GM19372 (cell line): ENCODE results near the gene XRCC2.
"Not testable (repeated sequence)": the region's sequence is repeated elsewhere in the genome, so short reads cannot be mapped to it uniquely, and the experiment has no call there.

Experiments
- ATAC-seq: cut with Tn5 transposase; IDR thresholded peaks from one replicate; pipeline ENCODE4 v1.9.1; 2021; ENCODE audit warnings: mild to moderate bottlenecking, low read depth, moderate library complexity; ENCODE audit not compliant: unreplicated experiment

XRCC2 gene

DNA sequence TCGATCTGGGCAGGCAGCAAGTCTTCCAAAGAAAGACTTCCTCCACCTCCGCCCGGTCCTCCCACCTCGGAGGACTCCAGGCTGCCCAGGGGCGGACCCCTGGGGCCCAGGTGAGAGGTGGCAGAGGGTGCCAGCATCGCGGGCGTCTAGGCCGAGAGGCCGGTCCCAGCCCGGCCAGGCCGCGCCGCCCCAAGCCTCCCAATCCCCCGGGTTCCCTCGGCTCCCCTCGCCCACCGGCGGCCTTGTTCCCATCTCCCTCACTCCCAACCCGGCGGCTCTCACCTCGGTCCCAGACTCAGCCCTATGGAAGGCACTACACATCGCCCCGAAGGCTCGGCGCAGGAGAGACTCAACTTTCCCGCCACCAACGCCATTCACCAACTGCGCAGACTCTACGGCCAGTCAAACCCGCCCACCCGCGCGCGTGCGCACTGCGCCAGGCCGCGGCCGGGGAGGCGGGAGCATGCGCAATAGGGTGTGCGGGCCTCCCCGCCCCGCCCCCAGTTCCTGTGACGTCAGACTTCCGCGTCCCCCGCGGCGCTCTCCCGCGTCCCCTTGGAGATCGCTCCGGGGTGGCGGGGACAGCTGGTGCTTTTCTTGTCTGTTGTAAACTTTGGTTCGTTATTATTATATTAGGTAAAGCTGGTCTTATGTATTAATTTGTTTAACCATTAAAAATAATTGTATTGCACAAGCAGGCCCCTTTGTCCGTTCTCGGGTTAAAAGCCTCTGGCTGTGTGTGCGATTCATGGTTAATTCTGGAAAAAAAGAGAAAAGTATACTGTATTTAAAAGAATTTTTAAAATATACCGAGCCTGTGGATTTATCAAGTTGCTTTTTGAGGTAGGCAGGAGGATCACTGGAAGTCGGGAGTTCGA, at the start of gene XRCC2:
TSS of gene XRCC2 (minus strand) at position 383 of the 878 bp plus-strand sequence. CDS start at position 321, 62 bp downstream.
- peak; percentile 91 for ATAC-seq

DNA sequence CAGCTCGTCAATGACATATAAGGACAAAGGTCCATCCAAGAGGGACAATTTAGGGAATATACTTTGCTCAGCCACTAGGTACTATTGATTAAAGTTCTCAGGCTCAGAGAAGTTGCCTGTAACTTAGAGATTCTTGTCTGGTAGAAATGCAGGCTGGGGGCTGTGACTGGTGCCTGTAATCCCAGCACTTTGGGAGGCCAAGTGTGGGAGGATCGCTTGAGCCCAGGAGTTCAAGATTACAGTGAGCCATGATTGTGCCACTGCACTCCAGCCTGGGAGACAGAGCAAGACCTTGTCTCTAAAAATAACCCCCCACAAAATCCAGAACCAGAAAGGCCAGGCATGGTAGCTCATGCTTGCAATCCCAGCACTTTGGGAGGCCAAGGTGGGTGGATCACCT, 47.4 kb upstream of the XRCC2 start:
- no peak for ATAC-seq

DNA sequence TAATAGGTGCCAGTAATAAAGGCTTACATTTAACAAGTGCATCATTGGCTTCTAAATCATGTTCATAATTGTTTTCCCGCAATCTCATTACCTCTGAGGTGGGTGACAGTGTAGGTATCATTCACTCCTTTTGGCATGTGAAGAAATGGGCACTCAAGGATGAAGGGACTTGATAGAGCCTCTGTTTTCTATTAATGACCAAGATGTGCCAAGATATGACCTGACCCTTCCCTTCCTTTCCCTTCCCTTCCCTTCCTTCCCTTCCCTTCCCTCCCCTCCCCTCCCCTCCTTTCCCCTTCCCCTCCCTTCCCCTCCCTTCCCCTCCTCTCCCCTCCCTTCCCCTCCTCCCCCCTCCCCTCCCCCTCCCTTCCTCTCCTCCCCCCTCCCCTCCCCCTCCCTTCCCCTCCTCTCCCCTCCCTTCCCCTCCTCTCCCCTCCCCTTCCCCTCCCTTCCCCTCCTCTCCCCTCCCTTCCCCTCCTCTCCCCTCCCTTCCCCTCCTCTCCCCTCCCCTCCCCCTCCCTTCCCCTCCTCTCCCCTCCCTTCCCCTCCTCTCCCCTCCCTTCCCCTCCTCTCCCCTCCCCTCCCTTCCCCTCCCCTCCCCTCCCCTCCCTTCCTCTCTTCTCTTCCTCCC, 36.6 kb upstream of the XRCC2 start:
- not testable (repeated sequence) for ATAC-seq

DNA sequence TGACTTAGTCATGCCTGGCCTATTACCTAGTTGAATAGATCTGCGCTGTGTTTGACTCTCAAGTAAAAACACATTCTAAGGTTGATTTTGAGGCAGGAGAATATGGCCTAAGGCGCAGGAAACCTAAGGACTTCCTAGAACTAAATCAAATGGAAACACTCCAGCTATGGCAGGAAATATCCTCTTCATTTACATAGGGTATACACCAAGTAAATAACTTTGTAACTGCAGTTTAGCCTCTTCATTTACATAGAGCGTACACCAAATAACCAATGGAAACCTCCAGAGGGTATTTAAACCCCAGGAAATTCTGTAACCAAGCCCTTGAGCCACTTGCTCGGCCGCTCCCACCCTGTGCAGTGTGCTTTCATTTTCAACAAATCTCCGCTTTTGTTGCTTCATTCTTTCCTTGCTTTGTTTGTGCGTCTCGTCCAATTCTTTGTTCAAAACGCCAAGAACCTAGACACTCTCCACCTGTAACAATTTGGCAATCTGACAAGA, 35.6 kb upstream of the XRCC2 start:
- ATAC-seq: no peak

DNA sequence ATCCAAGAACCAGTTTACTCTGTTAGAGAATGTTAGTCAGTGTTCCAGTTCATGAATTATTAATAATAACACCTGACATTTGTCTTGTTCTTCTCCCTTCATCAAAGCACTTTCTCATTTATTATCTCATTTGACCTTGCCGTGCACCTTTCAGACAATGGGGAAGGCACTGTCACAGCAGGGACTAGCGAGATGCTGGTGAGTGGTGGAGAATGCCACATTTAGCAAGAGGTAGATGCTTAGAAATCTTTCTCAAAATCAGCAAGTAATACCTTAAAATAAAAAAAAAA, 34.2 kb upstream of the XRCC2 start:
- ATAC-seq: no peak

DNA sequence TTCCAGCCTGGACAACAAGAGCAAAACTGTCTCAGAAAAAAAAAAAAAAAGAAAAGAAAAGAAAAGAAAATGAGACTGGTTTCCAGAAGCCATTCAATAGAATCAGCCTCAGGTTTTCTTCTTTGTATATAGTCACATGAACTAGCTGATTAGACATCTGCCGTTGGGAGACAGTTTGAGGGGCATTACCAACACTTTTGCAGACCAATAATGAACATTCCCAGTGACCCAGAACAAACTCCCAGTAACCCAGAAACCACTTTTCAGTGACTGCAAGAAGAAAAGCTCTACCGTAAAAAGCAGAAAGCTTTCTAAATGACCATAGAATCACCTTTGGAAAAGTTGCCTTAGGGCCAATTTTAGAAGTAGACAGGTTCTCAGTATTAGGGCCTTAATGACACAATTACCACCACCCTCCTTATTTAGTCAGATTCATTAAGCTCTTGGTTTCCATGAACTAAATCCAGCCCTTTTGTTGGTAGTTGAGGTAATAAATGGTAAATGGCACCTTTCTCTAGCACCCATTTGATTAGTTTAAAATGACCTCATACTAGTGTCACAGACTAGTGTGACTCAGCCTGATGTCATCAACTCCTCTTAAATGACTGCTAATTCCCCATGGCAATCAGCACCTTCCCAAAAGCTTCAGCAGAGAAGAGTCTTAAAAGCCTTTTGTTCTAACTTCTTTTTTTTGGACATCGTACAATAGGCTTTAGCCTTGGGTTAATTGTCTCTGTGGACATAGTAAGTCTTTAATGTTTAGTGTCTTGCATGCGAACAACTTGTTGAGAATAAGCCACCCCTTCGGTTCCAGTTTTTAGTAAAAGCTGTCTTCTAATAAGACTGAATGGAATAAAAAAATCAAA, 33.6 kb upstream of the XRCC2 start:
- no peak for ATAC-seq

DNA sequence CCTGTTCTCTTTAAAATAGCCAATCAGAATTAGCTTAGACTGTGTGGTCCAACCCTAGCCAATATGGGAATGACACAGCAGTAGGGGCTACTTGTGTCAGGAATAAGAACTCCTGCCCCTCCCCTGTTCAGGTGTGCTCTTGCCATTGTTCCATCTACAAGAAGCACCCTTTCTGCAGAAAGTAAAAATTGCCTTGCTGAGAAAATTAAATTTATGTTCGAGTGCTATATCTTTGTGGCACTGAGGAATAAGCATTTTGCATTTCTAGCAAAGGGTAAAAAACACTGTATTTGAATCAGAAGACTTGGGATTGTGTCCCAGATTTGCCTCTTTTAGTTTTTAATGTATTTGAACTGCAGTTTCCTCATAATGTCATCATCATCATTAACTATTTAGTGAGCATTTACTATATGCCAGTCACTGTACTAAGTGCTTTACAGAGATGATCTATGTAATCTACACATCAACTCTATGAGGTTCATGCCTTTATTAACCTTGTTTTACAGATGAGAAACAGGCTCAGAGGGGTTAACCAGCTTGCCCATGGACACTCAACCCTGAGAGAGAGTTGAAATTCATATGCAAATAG, 28.9 kb upstream of the XRCC2 start:
- no peak for ATAC-seq

DNA sequence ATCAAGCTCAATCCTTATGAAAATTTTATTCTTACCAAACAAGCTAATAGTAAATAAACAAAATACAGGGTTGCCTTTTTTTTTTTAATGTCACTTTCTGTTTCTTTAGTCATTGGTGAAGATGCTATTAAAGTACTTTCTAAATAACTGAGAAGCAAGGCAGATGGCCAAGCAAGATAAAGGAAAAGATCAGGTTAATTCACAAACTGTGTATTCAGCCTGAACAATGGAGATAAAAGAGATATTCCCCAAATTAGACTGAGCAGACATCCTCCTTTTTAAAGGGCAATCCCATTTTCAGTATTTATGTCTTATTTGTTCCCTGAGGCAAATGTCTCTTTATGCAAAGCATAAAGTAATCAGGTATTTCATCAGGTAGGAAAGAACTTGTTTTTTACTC, 23.1 kb upstream of the XRCC2 start:
- ATAC-seq: no peak

DNA sequence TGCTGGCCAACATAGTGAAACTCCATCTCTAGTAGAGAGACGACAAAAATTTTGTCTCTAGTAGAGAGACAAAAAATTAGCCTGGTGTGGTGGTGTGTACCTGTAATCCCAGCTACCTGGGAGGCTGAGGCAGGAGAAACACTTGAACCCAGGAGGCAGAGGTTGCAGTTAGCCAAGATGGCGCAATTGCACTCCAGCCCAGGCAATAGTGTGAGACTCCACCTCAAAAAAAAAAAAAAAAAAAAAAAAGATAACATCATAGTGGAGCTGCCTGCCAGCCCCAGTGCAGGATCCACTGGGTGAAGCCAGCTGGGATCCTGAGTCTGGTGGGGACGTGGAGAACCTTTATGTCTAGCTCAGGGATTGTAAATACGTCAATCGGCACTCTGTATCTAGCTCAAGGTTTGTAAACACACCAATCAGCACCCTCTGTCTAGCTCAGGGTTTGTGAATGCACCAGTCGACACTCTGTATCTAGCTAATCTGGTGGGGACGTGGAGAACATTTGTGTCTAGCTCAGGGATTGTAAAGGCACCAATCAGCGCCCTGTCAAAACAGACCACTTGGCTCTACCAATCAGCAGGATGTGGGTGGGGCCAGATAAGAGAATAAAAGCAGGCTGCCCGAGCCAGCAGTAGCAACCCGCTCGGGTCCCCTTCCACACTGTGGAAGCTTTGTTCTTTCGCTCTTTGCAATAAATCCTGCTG, 21.5 kb upstream of the XRCC2 start:
- ATAC-seq: not testable (repeated sequence)

DNA sequence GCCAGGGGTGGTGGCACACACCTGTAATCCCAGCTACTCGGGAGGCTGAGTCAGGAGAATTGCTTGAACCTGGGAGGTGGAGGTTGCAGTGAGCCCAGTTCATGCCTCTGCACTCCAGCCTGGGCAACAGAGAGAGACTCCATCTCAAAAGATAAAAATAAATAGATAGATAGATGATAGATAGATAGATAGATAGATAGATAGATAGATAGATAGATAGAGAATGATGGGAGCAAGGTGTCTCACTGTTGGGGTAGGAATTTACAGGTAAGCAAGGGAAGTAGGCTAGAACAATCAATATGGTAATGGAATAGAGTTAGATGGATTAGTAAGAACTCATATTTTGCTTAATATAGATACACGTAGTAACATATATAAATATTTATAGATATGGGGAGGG, 16.3 kb upstream of the XRCC2 start:
- ATAC-seq: not testable (repeated sequence)

DNA sequence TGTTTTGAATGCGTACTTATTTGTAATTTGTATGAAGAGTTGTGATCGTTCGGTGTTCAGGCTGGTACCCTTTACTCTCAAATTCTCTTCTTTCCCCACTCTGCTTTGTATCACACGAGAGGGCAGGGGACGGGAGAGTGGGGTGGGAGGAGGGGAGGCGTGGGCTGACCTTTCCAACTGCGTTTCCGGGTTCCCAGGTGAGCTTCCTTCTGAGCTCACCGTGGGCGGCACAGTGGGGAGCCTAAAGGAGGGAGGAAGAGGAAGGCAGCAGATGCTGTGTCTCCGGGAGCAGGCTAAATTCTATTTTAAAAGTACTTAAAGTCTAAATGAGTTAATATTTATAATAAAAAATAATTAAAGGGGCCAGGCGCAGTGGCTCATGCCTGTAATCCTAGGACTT, 7.4 kb upstream of the XRCC2 start:
- ATAC-seq: no peak

DNA sequence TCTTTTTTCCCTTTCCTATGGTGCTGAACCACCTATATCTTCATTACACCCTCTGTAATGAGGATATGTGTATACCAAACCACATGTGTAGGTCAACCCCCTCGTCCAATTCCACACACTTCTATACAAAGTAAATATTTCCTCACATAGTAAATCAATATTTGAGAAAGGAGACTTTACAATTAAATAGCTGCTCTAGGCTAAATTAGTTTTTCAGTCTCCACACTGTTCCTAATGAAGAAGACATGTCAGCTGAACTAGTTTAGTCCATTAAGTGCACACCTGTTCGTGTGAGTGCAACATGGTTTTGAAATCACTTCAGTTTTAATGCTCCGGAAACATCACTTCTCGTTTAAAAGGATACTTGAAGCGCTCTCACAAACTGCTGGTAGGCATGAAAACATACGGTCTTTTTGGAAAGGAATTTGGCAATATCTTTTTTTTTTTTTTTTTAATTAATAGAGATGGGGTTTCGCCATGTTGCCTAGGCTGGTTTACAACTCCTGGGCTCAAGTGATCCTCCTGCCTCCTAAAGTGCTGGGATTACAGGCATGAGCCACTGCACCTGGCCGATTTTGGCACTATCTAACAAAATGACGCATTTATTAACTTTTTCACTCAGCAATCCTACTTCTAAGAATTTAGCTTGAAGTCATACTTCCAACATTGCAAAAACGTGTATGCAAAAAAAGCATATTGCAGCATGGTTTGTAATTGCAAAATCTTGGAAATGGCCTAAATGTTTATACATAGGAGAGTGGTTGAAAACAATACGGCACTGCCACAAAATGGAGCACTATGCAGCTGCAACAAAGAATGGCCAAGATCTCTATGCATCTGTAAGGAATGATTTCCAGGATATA, 2.1 kb upstream of the XRCC2 start:
- ATAC-seq: no peak

DNA sequence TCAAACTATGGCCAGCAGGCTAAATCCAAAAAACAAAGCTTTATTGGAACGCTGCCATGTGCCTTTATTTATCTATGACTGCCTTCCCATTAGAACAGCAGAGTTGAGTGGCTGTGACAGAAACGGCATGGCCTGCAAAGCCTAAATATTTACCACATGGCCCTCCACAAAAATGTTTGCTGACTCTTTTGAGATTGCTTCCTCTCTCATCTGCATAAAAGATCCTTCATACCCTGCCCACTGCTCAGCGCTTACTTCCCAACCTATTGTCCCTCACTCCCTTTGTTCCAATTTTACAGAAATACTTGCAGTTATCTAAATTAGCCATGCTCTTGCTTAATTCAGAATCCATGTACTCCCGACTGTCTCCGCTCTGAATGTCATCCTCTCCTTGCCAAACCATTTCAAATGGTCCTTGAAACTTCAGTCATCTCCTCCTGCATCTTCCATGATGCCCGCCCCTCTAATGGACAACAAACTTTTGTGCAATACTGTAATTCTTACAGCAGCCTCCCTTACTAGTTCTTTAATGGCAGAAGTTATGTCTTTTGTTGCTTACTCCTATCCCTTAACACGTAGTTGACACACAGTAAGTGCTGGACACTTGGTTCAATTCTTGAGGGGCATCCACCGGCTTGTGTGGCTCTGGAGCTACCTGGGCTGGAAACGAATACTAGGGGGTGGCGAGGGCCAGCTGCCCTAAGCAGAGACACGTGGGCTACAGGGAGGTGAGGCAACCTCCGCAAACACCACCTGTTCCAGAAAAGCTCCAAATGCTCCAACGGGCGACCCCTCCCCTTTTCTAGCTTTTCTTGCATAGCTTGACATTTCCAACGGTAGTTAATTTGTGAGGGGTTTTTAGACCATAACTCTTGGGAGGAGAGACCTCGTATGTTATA, 832 bp downstream of the XRCC2 start:
- ATAC-seq: peak; percentile 25

DNA sequence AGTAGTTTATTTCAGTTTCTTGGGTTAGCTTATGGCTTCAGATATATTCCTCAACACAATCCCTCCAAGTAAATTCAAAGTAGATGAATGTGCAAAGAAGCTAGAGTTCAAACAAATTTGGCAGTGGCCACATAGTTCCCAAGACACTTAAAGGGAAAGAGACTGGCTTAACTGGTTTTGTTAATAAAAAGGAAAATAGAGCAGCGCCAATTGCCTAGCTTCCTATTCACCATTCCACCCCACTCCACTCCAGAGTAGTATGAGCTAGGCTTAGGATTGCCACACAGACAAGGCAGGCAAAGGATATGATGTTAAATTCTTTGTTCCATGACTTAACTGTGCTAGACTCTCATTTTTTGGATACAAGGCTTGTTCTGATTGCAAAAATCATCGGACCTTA, 2.0 kb downstream of the XRCC2 start:
- ATAC-seq: no peak

DNA sequence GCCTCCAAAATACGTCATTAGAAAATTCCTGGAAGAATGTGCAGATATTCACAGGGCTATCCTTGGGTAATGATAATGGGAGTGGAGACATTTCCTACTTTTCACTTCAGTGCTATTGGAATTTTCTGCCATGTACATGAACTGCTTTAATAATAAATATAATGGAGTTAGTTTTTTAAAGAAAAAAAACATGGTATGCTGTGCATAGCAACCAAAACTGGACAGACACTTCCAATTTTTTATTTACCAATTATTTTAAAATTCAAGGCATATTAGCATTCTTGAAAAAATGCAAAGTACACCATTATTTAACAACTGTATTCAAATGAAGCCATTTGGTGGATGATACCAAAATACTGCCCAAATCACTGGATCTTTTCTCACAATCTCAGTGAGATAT, 3.3 kb downstream of the XRCC2 start:
- ATAC-seq: no peak

DNA sequence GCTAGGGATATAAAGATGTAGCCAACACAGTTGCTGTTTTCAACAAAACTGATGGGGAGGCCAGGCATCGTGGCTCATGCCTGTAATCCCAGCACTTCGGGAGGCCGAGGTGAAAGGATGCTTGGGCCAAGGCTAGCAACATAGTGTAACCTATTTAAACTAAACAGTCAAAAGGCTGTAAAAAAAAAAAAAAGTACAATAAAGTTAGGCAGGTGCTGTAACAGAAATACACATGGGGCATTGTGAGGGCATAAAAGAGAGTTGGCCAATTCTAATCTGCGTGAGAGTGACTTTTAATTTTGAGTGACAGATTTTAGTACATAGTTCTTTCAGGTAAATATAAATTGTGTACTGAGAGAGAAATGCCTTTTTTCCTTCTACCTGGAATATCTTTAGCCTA, 6.2 kb downstream of the XRCC2 start:
- ATAC-seq: no peak

DNA sequence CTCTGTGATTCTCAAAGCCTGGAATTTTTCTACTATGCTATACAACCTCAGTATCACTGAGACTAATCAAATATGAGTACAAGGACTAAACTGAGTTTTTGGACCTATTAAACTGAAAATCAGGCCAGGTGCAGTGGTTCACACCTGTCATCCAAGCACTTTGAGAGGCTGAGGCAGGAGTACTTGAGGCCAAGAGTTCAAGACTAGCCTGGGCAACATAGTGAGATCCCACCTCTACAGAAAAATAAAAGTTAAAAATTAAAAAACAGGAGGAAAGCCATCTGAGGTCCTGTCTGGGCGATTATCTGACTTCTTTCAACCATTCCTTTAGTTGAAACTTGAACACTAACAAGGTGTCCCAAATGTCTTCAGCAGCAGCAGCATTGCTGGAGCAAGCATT, 7.0 kb downstream of the XRCC2 start:
- no peak for ATAC-seq

DNA sequence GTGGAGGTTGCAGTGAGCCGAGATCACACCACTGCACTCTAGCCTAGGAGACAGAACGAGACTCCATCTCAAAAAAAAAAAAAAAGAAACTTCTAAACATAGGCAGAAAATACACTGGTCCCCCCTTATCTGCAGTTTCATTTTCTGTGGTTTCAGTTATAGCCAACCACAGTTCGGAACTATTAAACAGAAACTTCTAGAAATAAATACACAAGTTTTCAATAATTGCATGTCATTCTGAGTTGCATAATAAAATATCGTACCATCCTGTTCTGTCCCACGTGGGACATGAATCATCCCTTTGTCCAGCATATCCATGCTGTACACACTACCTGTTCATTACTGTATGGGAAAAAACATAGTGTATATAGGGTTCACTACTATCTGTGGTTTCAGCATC, 8.0 kb downstream of the XRCC2 start:
- no peak for ATAC-seq
